ENCODE measurements around the gene ENTPD8.

ENTPD8 gene, protein sequence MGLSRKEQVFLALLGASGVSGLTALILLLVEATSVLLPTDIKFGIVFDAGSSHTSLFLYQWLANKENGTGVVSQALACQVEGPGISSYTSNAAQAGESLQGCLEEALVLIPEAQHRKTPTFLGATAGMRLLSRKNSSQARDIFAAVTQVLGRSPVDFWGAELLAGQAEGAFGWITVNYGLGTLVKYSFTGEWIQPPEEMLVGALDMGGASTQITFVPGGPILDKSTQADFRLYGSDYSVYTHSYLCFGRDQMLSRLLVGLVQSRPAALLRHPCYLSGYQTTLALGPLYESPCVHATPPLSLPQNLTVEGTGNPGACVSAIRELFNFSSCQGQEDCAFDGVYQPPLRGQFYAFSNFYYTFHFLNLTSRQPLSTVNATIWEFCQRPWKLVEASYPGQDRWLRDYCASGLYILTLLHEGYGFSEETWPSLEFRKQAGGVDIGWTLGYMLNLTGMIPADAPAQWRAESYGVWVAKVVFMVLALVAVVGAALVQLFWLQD

DNA sequence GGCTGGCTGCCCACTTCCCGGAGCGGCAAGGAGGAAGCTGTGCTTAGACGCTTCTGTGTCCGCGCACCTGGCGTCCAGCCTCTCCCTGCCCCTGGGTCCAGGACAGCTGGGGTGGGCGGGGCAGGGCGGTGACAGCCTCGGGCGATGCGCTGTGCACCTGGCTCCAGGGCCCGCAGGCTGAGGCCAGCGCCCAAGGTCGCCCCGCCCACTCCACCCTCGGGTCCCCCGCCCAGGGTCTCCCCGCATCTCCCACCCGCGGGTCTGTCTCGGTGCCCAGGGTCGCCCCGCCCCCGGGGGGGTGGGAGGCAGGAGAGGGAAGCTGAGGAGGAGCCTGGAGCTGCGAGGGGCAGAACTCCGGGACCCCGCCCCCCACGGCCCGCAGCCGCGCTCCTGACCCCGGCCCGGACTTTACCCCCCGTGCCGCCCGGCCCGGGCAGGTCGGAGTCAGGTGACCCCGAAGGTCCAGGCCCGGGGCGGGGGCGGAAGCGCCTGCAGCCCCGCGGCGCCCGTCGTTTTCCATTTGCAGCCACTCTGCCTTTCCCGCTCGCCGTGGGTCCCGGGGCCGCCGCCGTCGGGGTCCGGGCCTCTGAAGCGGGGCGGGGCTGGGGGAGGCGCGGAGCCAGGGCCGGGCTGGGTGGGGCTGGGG is at the start of gene ENTPD8:
TSS of gene ENTPD8 (minus strand) at position 69 of the 646 bp plus-strand sequence. CDS start 3,072 bp downstream, outside the sequence.
- DNase-seq (ENCODE audit: low read depth in 2 of 2): no peak

DNA sequence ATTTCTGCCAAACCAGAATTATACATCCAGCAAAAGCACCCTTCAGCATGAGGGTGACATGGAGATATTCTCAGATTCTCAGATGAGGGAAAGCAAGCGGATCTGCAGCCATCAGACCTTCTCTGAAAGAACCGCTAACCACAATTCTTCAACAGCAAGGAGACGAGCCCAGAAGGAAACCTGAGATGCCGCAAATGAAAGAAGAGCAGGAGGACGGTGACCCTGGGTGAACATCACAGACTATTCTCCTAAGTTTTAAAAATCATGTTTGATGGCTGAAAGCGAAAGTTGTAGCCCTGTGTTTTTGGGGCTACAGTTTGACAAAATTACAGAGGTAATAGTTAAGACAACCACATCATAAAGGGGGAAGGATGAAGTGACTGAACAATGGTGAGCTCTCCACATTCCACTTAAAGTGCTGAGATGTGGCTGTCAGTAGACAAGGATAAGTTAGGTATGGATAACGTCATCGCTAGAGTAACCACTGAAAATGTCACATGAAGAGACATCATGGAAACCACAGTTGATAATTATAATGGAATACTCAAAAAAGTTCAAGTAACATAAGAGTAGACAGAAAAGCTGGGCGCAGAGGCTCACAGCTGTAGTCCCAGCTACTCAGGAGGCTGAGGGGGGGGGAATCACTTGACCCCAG is 49.5 kb upstream of the ENTPD8 start:
- DNase-seq (ENCODE audit: low read depth in 2 of 2): no peak

DNA sequence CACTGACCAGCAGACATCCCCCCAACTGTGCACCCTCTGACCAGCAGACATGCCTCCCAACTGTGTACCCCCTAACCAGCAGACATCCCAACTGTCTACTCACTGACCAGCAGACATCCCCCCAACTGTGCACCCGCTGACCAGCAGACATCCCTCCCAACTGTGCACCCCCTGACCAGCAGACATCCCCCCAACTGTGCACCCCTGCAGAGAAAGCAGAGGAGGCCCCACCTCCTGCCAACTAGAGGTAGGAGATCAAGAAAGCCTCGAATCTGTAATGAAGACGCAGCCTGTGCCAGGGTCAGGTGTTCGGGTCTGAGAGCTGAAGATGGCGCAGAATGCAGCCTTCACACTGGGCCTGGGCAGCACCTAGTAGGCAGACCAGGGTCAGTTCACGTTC is 47.7 kb upstream of the ENTPD8 start:
- DNase-seq (ENCODE audit: low read depth in 2 of 2): no peak

DNA sequence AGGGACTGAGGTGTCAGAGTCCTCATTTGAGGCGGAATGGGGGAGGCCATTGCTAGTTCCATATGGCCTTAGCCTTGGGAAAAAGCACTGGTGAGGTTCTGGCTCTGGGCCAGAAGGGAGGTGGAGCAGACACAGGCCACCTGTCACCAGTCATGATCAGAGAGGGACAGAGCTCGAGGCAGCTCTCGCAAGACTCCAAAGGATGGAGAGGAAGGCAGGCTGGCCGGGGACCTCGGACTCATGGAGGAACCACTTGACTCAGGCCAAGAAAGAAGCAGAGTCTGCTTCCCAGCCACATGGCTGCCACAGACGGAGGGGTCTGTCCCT is 47.1 kb upstream of the ENTPD8 start:
- DNase-seq (ENCODE audit: low read depth in 2 of 2): no peak

DNA sequence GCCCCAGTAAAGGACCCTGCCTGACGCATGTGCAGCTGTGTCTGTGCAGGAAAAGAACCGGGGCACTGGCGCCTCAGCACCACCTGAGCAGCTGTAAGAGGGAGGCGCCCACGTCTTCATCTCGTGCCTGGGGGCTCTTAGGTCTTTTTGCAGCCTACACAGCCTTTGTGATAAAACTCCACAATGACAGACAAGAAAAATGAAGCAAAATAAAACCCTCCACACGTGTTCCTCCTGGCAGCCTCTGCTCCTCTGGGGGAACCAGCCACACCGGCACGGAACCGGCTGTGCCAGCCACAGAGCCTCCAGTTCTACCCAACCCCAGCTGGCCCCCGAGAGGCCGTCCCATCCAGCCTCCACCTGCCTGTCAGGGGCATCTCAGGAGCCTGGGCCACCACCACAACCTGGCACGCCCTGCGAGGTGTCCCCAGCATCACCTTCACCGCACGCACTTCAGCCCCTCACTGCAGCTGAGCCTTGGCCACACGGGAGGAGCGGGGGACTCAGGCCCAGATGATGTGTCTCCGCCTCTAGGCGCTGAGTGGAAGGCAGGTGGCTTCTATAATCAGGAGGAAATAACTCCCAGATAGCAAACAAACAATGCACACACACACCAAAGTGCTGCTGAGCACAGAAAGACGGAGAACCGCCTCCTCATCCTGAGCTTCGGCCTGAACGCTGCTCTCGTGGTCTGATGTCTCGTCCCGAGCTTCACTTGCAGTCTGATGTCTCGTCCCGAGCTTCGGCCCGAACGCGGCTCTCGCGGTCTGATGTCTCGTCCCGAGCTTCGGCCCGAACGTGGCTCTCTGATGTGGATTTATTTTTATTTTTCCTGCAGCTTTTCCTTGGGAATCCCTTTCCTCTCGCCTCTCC is 46.5 kb upstream of the ENTPD8 start:
- DNase-seq (ENCODE audit: low read depth in 2 of 2): no peak

DNA sequence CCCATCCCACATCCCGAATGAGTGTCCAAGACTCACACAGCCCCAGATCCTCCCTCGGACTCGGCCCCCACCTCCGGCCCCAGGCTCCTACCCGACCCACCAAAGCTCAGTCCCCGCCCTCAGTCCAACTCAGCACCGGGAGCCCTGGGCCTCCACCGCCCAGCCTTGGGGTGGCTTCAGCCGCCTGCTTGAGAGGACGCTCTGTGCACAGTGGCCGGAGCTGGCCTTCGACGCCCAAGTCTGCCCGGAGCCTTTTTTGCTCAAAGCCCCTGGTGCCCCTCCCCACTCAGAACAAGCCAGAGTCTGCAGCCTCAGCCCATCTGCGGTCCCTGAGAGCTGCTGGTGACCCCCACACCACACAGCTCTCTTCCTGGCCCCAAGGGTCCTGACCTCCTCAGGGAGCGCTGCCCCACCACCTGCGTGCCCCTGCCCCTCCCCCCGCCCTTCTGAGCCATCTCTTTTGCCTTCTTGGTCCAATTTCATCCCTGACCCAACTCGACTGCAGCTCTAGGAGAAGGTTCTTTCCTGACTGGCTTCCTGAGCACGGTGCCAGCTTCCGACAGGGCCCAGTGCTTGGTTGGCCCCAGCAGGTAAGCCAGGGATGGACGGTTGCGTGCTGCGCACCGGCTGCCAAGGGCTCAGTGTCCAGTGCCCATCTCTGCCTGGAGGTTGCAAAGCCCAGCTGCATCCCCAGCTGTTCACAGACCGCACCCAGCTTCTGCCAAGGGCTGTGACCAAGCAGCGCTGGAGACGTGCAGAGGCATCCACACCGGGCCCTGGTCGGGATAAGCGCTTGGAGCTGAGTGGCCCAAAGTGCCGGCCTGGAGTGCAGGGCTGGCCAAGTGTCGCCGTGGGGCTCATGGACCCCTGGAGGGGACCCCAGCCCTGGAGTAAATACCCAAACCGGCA is 45.6 kb upstream of the ENTPD8 start:
- DNase-seq (ENCODE audit: low read depth in 2 of 2): no peak

DNA sequence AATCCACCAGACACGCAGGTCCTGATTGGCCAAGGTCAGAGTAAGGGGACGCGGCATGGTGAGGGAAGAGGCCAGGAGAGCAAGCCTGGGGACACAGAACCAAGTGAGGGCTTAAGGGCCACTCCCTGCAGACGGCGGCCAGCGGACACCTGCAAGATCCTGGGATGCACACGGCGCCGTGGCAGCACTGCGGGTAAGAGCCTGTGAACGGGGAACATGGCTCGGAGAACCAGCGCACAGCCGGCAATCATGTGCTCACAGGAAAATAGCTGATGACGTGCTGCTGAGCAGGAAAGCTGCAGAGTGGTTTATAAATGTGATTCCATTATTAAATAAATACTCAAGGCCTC is 45.0 kb upstream of the ENTPD8 start:
- no peak for DNase-seq (ENCODE audit: low read depth in 2 of 2)

DNA sequence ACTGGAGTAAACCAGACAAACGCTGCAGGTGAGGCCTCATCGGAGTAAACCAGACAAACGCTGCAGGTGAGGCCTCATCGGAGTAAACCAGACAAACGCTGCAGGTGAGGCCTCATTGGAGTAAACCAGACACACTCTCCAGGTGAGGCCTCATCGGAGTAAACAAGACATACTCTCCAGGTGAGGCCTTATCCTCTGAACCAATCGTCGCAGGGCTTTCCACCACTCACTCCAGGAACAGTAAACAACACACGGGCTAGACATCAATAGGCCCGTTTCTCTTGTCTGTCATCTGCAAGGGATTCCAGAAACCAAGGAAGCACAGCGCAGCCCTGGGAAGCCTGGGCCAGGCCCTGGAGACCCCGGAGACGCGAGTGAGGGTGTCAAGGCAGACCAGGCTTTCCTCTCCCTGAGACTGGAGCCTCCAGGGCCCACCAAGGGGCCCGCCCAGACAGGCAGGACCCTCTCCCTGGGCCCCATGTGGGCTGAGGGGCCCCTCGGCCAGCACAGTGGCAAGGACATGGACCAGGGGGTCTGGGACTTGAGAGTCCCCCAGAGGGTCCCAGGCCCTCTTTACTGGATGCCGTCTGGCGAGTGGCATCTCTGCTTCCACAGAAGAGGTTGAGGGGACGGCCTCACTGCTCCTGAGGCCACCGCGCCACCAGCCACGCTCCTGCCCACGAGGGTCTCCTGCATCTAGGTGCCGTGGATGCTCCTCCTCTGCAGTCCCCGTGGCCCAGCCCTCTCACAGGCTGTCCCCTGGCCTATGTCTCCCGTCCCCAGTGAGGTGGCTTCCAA is 44.4 kb upstream of the ENTPD8 start:
- no peak for DNase-seq (ENCODE audit: low read depth in 2 of 2)

DNA sequence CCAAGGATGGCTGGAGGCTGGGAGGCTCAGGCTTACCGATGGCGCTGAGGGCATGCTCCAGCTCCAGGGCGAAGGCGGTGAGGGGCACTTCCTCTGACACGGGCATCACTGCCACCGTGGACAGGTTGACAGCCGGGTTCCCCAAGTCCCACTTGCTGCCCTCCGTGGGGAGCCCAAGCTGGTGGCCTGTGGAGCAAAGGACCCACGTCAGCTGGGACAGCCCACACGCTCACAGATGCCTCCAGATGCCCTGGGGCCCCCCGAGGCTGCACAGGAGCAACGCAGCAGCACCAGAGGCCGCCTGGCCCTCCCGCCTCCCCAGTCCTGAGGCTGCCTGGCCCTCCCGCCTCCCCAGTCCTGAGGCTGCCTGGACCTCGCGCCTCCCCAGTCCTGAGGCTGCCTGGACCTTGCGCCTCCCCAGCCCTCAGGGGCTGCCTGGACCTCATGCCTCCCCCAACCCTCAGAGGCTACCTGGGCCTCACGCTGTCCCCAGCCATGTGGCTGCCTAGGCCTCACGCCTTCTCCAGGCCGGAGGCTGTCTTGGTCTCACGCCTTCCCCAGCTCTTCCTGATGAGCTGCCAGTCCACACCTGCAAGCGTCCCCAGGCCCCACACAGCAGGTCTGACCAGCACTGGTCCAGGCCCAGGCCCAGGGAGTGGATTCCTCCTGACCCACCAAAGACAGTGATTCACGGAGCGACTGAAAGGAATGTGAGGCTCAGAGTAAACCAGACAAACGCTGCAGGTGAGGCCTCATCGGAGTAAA is 43.6 kb upstream of the ENTPD8 start:
- DNase-seq (ENCODE audit: low read depth in 2 of 2): no peak

DNA sequence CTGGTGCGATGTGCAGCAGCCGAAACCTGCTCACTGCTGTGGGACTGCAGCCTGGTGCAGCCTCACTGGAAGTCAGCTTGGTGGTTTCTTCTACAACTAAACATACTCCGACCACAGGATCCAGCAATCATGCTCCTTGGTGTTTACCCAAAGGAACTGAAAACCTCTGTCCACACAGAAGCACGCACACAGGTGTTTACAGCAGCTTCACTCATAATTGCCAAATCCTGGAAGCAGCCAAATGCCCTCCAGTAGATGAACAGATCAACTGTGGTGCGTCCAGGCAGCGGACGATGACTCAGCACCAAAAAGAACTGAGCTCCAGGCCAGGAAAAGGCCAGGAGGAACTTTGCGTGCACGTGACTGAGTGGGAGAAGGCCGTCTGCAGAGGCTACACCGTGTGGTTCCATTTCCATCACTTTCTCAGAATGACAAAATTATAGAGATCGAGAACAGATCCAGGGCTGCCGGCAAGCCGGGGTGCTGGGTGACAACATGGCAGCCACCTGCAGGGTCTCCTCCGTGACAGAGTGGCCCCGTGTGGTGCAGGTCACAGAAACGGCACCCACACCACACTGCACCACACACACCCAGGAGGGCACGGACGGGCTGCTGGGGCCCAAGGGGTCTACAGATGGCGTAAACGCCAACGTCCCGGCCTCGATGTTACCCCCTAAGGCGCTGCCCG is 41.1 kb upstream of the ENTPD8 start:
- no peak for DNase-seq (ENCODE audit: low read depth in 2 of 2)

DNA sequence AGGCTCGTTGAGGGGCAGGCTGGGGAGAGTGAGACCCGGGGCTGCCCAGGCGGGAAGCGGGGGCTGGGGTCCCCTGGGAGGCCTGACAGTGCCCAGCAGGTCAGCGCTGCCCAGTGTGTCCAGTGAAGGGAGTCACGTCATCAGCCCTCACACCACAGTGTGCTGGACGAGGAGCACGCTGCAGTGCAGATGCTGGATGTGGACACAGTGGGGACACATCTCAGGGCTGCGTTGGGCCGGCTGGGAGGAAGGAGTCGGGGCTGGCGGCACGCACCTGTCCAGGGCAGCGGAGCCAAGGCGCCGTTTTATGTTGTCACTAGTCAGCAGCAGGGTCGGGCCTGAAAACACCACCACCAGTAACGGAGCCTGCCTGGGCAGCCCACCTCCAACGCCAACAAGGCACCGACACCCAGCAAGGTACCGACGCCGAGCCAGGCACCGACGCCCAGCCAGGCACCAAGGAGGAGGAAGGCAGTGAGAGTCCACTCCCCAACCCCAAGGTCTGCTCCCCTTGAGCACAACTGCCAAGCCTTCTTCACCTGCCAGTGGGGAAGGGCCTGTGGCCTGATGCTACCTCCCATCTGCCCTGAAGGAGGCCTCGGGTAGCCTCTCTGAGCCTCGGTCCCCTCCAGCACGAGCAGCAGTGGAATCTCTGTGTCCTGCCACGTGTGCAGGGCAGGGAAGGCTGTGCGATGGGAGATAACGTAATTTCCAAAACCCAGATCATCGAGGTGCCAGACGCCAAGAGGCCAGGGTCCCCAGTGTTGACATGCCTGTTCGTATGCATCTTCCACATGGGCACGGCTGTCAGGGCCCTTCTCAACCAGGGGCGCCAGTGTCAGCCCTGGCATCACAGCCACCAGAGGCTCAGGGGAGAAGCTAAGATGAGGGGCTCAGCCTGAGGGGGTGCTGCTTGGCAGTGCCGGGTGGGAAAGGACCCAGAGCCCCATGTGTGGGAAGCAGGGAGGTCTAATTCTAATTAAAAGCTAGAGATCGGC is 39.8 kb upstream of the ENTPD8 start:
- no peak for DNase-seq (ENCODE audit: low read depth in 2 of 2)

DNA sequence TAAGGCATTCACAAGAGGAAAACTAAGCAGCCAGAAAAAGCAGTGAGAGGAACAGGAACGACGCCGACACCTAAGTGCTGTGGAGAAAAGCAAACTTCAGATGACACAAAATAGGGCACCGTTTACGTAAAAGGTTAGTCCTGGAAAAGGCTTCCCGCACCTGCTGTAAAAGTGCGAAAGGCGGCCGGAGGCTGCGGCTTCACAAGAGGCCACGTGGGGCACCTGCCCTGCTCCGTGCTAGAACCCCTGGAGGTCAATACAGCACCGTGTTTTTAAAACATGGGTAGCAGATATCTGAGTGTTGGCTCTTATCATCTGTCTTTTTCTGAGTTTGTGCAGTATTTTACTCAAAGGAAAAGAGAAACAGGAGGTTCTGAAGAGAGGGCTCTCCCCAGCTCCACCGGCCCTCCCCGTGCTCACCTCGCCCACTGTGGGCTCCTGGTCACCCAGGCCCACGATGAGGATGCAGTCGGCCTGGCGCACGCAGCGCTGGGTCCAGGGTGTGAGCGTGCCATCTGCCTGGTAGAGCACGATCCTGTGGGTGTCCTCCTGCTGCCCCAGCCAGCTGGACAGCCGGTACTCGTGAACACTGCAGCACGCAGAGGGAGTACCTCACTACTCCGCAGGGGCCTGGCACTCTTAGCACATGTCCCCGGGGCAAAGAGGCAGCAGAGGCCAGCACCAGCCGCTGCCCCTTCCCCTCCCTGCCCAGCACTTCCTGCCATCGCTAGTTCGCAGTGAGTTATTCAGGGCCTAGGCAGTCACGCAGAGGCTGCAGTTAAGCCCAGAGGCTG is 38.9 kb upstream of the ENTPD8 start:
- no peak for DNase-seq (ENCODE audit: low read depth in 2 of 2)

DNA sequence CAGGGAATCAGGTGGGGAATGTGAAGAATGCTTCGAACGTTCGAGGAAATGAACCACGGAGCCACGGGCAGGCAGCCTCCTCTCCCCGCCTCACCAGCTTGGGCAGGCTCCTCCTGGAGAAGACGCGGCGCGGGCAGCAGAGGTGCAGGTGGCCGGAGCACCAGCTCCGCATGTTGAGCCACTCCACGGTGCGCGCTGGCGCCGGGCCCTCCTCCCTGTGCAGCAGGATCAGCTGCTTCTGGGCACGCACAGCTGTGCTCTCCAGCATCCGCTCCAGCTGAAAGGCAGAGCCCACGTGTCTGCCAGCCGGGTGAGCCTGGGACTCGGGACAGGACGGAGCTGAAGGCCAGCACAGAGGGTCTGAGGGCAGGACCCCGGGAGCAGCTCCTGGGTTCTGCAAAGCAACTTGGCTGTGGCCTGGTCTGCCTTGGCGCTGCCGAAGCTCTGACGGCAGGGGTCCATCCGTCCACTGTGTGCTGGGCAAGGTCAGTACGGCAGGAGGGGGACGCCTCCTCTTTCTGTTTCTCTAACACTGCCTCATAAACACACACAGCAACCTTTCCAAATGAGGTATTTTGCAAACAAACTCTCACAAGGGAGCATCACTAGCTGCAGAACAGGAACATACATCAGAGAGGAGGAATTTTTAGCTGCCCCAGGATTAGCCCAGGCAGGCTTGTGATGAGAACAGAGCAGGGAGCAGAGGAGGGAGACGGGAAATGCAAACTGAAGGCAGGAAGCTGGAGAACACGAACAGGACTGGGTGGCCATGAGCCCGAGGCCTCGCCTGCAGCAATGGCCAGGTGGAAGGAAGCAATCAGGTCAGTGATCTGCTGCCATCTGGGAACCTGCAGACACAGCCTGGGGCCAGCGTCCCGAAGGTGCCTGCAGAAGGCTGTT is 38.1 kb upstream of the ENTPD8 start:
- DNase-seq (ENCODE audit: low read depth in 2 of 2): no peak

DNA sequence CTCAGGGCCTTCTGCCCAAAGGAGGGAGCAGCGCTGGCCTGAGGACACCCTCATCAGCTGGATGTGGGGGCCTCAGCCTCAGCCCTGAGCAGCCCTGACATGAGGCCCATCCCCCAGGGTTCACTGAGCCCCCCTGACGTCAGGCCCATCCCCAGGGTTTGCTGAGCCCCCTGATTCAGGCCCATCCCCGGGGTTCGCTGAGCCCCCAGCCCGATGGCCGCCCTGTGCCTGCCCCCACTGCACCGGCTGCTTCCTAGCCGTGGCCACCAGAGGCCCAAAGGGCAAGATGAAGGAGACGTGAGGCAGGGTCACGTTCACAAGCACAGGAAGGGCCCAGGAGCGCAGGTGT is 37.4 kb upstream of the ENTPD8 start:
- DNase-seq (ENCODE audit: low read depth in 2 of 2): no peak

DNA sequence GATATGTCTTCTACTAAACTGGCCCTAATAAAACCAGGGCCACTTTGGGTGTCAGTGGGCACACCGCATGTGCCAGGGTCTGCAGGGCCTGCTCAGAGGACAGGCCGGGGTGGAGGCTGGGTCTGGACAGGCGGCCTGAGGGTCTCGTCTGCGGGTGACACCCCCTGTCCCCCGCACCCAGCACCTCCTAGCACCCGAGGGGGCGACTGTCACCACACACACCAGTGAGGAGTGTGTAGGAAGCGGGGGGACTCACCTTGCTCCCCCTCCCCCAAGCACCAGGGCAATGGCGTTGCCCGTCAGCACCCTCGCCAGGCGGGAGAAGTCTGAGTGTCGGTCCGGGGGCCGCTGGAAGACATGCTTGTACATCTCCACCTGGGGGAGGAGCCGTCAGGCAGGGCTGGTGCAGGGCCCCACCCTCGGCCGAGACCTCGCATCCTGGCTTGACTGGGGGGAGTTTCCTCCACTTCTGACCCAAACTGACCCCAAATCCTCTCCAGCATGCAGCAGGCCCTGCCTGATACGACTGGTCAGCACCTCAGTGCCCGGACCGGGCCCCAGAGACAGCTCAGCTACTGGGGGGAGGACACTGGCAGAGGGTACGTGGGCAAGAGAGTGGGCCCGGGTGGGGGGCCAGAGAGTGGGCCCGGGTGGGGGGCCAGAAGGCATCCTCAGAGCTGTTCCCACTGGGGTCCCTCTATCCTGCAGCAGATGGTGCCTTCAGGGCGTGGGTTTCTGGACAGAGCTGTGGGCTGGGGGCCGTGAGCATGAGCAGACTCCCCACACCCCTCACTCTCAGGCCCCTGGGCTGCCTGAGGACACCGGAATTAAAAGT is 36.8 kb upstream of the ENTPD8 start:
- DNase-seq (ENCODE audit: low read depth in 2 of 2): no peak
